GM06990 (cell line): Measurements from ENCODE around the gene NUDT16L1.

Source experiments
- DNase-seq: peaks from one replicate; pipeline ENCODE4 v3.0.0-alpha.2; 2011; ENCODE audit not compliant: insufficient read length; ENCODE audit errors: extremely low read depth
- H3K27me3 ChIP-seq: replicated peaks from 2 replicates; pipeline ENCODE4 v1.6.0; 2011; ENCODE audit warnings: low read length; ENCODE audit not compliant: control insufficient read depth, insufficient read depth
- H3K36me3 ChIP-seq: 2 replicates; pipeline ENCODE4 v1.5.1; 2011; ENCODE audit warnings: low read length; ENCODE audit not compliant: control insufficient read depth, insufficient read depth
- H3K4me3 ChIP-seq: replicated peaks from 2 replicates; pipeline ENCODE4 v1.5.1; 2011; ENCODE audit warnings: low read depth, mild to moderate bottlenecking, control low read depth, low read length
- CTCF ChIP-seq: IDR thresholded peaks from 2 replicates; pipeline ENCODE4 v1.5.1; 2011; ENCODE audit warnings: low read length, control low read depth, mild to moderate bottlenecking, inconsistent platforms; ENCODE audit not compliant: insufficient read depth, poor library complexity, severe bottlenecking

Gene NUDT16L1

DNA sequence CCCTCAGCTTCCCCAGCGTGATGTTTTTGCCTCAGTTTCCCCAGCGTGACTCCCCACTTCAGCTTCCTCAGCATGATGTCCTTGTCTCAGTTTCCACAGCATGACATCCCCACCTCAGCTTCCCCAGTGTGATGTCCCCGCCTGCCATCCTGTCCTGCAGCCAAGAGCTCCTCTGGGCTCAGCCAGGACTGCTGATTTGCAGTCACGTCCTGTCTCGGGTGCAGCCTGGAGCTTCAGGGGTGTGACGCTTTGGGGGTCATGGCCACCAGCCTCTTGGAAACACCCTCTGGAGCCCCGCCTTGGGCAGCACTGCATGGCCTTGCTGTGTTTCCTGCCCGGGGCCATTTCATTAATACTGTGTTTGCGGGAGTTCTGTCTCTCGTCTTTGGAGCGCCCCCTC is 16.5 kb upstream of the NUDT16L1 start:
- no peaks in the 10 kb centered on the region for H3K27me3 ChIP-seq
- no peak for DNase-seq
- no peak for TF ChIP-seq CTCF
- no peak overlapping the region for H3K4me3 ChIP-seq
- peaks cover 28% of the 10 kb centered on the region for H3K36me3 ChIP-seq

DNA sequence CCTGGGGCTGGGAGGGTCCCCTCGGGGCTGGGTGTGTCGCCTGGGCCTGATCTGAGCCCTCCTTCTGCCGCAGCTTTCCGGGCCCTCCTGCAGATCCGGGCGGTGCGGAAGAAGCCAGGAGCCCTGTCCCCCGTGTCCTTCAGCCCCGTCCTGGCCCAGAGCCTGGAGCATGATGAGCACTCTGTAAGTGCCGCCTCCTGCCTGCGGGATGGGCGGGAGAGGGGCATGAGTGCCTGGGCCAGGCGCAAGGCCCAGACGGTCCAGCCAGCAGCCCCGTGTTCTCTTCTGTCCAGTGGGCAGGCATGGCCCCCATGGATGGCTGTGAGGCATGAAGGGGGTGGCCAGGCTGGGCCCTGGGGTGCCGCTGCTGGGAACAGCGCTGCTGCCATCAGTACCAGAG is 16.0 kb upstream of the NUDT16L1 start:
- H3K4me3 ChIP-seq: no peak overlapping the region
- no peaks in the 10 kb centered on the region for H3K27me3 ChIP-seq
- no peak for TF ChIP-seq CTCF
- peaks cover 32% of the 10 kb centered on the region for H3K36me3 ChIP-seq
- no peak for DNase-seq

DNA sequence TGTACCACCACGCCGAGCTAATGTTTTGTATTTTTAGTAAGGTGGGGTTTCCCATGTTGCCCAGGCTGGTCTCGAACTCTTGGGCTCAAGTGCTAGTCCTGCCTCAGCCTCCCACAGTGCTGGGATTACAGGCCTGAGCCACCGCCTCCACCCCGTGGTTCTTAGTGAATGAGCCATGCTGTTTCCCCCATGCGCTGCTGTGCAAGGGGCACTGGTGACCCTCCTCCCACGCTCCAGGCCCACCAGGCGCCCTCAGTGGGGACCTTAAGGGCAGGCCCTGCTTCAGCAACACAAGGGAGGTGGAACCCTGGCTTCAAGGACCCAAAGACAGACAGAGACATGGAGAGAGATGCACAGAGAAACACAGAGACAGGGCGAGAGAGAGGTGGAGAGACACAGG is 15.4 kb upstream of the NUDT16L1 start:
- Histone ChIP-seq H3K4me3 (no peak overlapping the region), H3K27me3 (no peaks in the 10 kb centered on the region), H3K36me3 (peaks cover 36% of the 10 kb centered on the region)
- DNase-seq: no peak
- no peak for TF ChIP-seq CTCF

DNA sequence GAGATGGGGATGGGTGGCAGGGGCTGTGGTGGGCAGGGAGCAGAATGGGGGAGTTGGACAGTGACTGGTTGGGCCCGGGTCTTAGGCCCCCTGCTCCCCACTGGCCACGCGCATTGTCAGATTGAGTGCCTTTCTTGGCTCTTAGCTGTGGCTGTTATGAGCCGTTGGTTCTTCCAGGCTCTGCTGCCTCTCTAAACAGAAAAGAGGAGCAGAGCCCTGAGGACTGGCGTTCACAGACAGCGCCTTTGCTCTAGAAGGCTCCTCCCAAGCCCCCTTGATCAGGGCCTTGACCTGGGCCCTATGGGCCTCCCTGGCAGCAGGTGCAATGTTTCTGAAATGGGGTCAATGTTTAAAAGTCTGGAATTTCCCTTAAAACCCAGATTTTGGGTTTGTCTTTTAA is 14.8 kb upstream of the NUDT16L1 start:
- no peak for DNase-seq
- no peak overlapping the region for H3K4me3 ChIP-seq

GRCh38 chr16:4679156-4679849 is 14.1 kb upstream of the NUDT16L1 start:
- Histone ChIP-seq H3K27me3 (no peaks in the 10 kb centered on the region), H3K36me3 (peaks cover 39% of the 10 kb centered on the region), H3K4me3 (no peak overlapping the region)
- no peak for DNase-seq
- no peak for TF ChIP-seq CTCF

More for the DNA sequence above, 14.8 kb upstream of the NUDT16L1 start:
- Histone ChIP-seq H3K27me3 (no peaks in the 10 kb centered on the region), H3K36me3 (peaks cover 36% of the 10 kb centered on the region)
- TF ChIP-seq CTCF: no peak
